ENCODE data around the gene PRMT7.

The PRMT7 gene

DNA sequence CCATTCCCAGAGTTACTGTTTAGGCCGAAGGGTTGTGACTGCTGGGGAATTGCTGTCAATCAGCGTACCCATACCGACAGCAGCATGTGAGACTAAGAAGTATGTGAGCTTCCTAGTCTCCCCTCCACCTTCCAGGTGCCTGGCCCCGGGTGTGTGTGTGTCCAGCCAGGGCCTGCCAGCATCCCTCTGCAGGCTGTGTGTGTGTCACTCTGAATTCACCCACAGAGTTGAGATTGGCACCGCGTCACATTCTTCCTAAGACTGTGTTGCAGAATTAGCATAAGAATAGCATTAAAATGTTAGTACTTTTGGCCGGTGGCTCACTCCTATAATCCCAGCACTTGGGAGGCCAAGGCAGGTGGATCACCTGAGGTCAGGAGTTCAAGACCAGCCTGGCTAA lies 31.8 kb downstream of the PRMT7 start:
- TF ChIP-seq, protein P1, sequence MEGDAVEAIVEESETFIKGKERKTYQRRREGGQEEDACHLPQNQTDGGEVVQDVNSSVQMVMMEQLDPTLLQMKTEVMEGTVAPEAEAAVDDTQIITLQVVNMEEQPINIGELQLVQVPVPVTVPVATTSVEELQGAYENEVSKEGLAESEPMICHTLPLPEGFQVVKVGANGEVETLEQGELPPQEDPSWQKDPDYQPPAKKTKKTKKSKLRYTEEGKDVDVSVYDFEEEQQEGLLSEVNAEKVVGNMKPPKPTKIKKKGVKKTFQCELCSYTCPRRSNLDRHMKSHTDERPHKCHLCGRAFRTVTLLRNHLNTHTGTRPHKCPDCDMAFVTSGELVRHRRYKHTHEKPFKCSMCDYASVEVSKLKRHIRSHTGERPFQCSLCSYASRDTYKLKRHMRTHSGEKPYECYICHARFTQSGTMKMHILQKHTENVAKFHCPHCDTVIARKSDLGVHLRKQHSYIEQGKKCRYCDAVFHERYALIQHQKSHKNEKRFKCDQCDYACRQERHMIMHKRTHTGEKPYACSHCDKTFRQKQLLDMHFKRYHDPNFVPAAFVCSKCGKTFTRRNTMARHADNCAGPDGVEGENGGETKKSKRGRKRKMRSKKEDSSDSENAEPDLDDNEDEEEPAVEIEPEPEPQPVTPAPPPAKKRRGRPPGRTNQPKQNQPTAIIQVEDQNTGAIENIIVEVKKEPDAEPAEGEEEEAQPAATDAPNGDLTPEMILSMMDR (conservative IDR thresholded peaks at IDR 0.05; ENCODE audit: low read length), result no peak
- no peak for DNase-seq (ENCODE audit: low read depth)
- no peak overlapping the region for H3K4me3 ChIP-seq (ENCODE audit: low read length)

GRCh38 chr16:68343137-68343536 lies 32.3 kb downstream of the PRMT7 start:
- DNase-seq (ENCODE audit: low read depth), result no peak
- TF ChIP-seq, protein P1 (conservative IDR thresholded peaks at IDR 0.05; ENCODE audit: low read length), result no peak
- H3K4me3 ChIP-seq (ENCODE audit: low read length), result no peak overlapping the region

DNA sequence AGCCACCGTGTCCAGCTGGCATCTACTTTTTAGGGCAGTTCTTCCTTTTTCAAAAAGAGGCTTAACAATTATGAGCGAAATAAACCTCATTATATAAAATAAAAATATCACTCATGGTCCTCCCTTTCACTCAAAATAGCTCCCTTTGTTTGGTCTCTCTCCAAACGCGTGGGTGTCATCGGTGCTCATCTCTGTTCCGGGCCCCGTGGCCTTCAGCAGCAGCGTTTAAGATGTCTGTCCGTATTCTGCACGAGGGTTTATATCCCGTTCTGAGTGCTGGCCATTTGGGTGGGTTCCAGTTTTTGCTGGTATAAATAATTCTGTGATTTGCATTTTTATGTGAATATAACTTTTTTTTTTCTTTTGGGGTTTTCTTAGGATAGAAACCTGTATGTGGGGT lies 33.4 kb downstream of the PRMT7 start:
- H3K4me3 ChIP-seq (ENCODE audit: low read length), result no peak overlapping the region
- no peak for DNase-seq (ENCODE audit: low read depth)
- TF ChIP-seq, protein P1 (conservative IDR thresholded peaks at IDR 0.05; ENCODE audit: low read length), result no peak

GRCh38 chr16:68345351-68345810 lies 34.6 kb downstream of the PRMT7 start:
- DNase-seq (ENCODE audit: low read depth), result no peak
- H3K4me3 ChIP-seq (ENCODE audit: low read length), result no peak overlapping the region
- TF ChIP-seq, protein P1 (conservative IDR thresholded peaks at IDR 0.05; ENCODE audit: low read length), result no peak

- no peak overlapping the region for H3K4me3 ChIP-seq (ENCODE audit: low read length)
- TF ChIP-seq, protein P1 (conservative IDR thresholded peaks at IDR 0.05; ENCODE audit: low read length), result no peak
- no peak for DNase-seq (ENCODE audit: low read depth)
Observed at GRCh38 chr16:68345958-68346635, 35.3 kb downstream of the PRMT7 start.

DNA sequence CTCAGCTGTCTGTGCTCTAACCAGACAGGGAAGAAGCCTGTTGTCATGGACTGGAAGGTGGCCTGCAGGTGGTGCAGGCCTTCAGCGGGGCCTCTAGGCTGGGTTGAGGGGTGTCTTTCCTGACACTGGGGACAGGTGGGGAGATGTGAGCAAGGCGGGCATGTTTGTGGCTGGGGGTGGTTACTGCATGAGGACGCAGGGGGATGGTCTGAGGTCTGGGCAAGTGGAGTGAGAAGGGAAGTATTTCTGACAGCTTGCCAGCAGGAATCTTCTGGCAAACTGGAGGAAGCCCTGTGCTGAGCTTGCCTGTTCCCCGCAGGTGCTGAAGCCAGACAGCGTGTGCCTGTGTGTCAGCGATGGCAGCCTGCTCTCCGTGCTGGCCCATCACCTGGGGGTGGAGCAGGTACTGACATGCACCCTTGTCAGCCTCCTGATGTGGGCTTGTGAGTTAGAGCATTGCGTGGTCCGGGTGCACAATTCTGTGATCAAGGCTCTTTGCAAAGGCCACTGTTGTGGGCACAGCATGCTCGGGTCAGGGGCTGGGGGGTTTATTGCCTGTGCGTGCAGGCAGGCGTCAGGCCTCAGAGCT lies 36.2 kb downstream of the PRMT7 start:
- no peak for DNase-seq (ENCODE audit: low read depth)
- H3K4me3 ChIP-seq (ENCODE audit: low read length), result no peak overlapping the region
- TF ChIP-seq, protein P1 (conservative IDR thresholded peaks at IDR 0.05; ENCODE audit: low read length), result no peak

DNA sequence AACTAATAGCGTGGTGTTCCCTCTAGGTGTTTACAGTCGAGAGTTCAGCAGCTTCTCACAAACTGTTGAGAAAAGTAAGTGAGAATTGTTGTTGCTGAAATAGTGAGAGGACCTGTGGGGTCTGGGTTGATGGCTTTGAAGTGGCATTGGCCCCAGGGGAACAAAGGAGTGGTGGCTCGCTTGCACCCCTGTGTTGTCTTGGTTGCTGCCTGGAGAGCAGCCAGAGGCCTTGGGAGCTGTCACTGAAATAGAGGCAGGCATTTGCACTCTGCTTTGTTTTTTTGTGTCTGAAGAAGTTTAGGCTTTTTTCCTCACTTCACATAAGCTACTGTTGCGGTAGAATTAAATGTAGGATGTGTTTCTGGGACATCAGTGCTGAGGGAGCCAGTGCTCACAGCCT lies 36.8 kb downstream of the PRMT7 start:
- DNase-seq (ENCODE audit: low read depth), result no peak
- TF ChIP-seq, protein P1 (conservative IDR thresholded peaks at IDR 0.05; ENCODE audit: low read length), result no peak
- H3K4me3 ChIP-seq (ENCODE audit: low read length), result no peak overlapping the region
